OCI-LY7 (cell line): Measurements from ENCODE around the gene THPO.

Experiments
- CTCF ChIP-seq: fragments of 200-600 bp; sonication (generic); conservative IDR thresholded peaks from 2 replicates; pipeline ENCODE4 v1.5.1; 2014; ENCODE audit warnings: mild to moderate bottlenecking, antibody characterized with exemption, low read length, moderate library complexity, mixed read lengths
- EZH2phosphoT487 ChIP-seq: fragments of 200-600 bp; sonication (generic); IDR thresholded peaks from 2 replicates; pipeline ENCODE4 v1.6.1; 2018; ENCODE audit warnings: low read depth, borderline replicate concordance, mild to moderate bottlenecking, mixed run types, antibody characterized with exemption, low read length, moderate library complexity, mixed read lengths

DNA sequence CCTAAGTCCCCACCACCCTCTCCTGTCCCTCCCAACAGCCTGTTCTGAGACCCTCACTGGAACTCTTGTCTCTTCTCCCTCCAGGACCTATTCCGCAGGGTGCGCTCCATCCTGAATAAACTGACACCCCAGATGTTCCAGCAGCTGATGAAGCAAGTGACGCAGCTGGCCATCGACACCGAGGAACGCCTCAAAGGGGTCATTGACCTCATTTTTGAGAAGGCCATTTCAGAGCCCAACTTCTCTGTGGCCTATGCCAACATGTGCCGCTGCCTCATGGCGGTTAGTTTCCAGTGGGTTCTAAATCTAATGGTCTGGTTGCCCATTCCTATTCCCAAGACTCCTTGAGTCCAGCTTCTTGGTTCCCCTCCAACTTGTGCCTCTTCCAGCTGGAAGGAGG lies 54.3 kb downstream of the THPO start:
- TF ChIP-seq CTCF (no peak), EZH2phosphoT487 (no peak)
